SK-N-SH treated with all-trans-retinoic acid at 6 μM for 48 hours (cell line): Measurements from ENCODE around the gene COX19.

Experiments
- ARNTL ChIP-seq: fragments of 450-650 bp; formaldehyde crosslinking; IDR thresholded peaks from 2 replicates; pipeline ENCODE4 v1.5.0; 2020; ENCODE audit warnings: low read depth, mild to moderate bottlenecking, moderate library complexity, borderline replicate concordance
- CSDC2 ChIP-seq: fragments of 250-450 bp; sonication (Bioruptor Pico); IDR thresholded peaks from 2 replicates; pipeline ENCODE4 v1.5.0; 2020; ENCODE audit warnings: mild to moderate bottlenecking, moderate library complexity
- CSRNP3 ChIP-seq: fragments of 250-450 bp; sonication (Bioruptor Pico); IDR thresholded peaks from 2 replicates; pipeline ENCODE4 v1.5.1; 2021; ENCODE audit warnings: mild to moderate bottlenecking, moderate library complexity
- ESRRG ChIP-seq: fragments of 250-450 bp; sonication (Bioruptor Pico); IDR thresholded peaks from 2 replicates; pipeline ENCODE4 v1.6.1; 2021; ENCODE audit warnings: mild to moderate bottlenecking
- GLIS3 ChIP-seq: fragments of 250-450 bp; sonication (Bioruptor Pico); IDR thresholded peaks from 2 replicates; pipeline ENCODE4 v1.5.0; 2020; ENCODE audit warnings: mild to moderate bottlenecking, moderate library complexity
- ISL1 ChIP-seq: fragments of 250-450 bp; sonication (Bioruptor Pico); IDR thresholded peaks from 2 replicates; pipeline ENCODE4 v2.1.2; 2022; ENCODE audit warnings: mild to moderate bottlenecking, moderate library complexity
- PATZ1 ChIP-seq: fragments of 250-450 bp; sonication (Bioruptor Pico); IDR thresholded peaks from 2 replicates; pipeline ENCODE4 v1.8.0; 2020; ENCODE audit warnings: mild to moderate bottlenecking, moderate library complexity, borderline replicate concordance
- RARB ChIP-seq: fragments of 250-450 bp; sonication (Bioruptor Pico); IDR thresholded peaks from 2 replicates; pipeline ENCODE4 v1.8.0; 2021; ENCODE audit warnings: mild to moderate bottlenecking, moderate library complexity
- SNAI2 ChIP-seq: fragments of 250-450 bp; sonication (Bioruptor Pico); IDR thresholded peaks from 2 replicates; pipeline ENCODE4 v1.5.0; 2020; ENCODE audit warnings: mild to moderate bottlenecking, moderate library complexity
- TOX ChIP-seq: fragments of 250-450 bp; sonication (Bioruptor Pico); IDR thresholded peaks from 2 replicates; pipeline ENCODE4 v1.8.0; 2021; ENCODE audit warnings: mild to moderate bottlenecking, moderate library complexity, borderline replicate concordance
- TSHZ2 ChIP-seq: fragments of 250-450 bp; sonication (Bioruptor Pico); IDR thresholded peaks from 2 replicates; pipeline ENCODE4 v1.5.0; 2020; ENCODE audit warnings: mild to moderate bottlenecking, moderate library complexity
- ZFP3 ChIP-seq: fragments of 250-450 bp; sonication (Bioruptor Pico); IDR thresholded peaks from 2 replicates; pipeline ENCODE4 v1.5.0; 2020; ENCODE audit warnings: mild to moderate bottlenecking, moderate library complexity
- ZFP30 ChIP-seq: fragments of 450-650 bp; formaldehyde crosslinking; IDR thresholded peaks from 2 replicates; pipeline ENCODE4 v1.5.0; 2022; ENCODE audit warnings: mild to moderate bottlenecking, moderate library complexity
- ZNF565 ChIP-seq: fragments of 450-650 bp; formaldehyde crosslinking; conservative IDR thresholded peaks from 2 replicates; pipeline ENCODE4 v1.5.0; 2020; ENCODE audit warnings: low read depth, mild to moderate bottlenecking, moderate library complexity

- TF ChIP-seq ZFP30, result no peak
- TF ChIP-seq TOX (CRISPR knock-in tag), result no peak
- TF ChIP-seq ZFP3 (CRISPR knock-in tag), result no peak
- no peak for TF ChIP-seq GLIS3 (CRISPR knock-in tag)
- no peak for TF ChIP-seq CSRNP3 (CRISPR knock-in tag)
- TF ChIP-seq ISL1, result no peak
- TF ChIP-seq PATZ1 (CRISPR knock-in tag), result no peak
- no peak for TF ChIP-seq RARB (CRISPR knock-in tag)
- TF ChIP-seq ARNTL (CRISPR knock-in tag), result no peak
- TF ChIP-seq SNAI2, result no peak
- TF ChIP-seq ZNF565 (CRISPR knock-in tag), result no peak
- no peak for TF ChIP-seq CSDC2 (CRISPR knock-in tag)
- TF ChIP-seq TSHZ2 (CRISPR knock-in tag), result no peak
- no peak for TF ChIP-seq ESRRG
These were observed 47.0 kb upstream of the COX19 start for GRCh38 chr7:1022356-1022755.
